Nephron progenitor cell (in vitro differentiated cells): ENCODE results near the gene RBM45.
"Not testable (repeated sequence)": the region's sequence is repeated elsewhere in the genome, so short reads cannot be mapped to it uniquely, and the experiment has no call there.

Experiments used
- DNase-seq: peaks from one replicate; pipeline ENCODE4 v3.0.0; 2021
- H3K27ac Mint-ChIP-seq: 2 replicates; pipeline ENCODE4 v1.8.0; 2021; ENCODE audit warnings: mild to moderate bottlenecking, moderate library complexity, mixed read lengths
- H3K27me3 Mint-ChIP-seq: 2 replicates; pipeline ENCODE4 v1.8.0; 2021; ENCODE audit warnings: mild to moderate bottlenecking, low read depth, mixed read lengths; ENCODE audit not compliant: poor library complexity
- H3K36me3 Mint-ChIP-seq: 2 replicates; pipeline ENCODE4 v1.8.0; 2021; ENCODE audit warnings: low read depth, mixed read lengths
- H3K4me1 Mint-ChIP-seq: 2 replicates; pipeline ENCODE4 v1.8.0; 2021; ENCODE audit warnings: mixed read lengths
- H3K4me3 Mint-ChIP-seq: 2 replicates; pipeline ENCODE4 v1.8.0; 2021; ENCODE audit warnings: mild to moderate bottlenecking, moderate library complexity, mixed read lengths
- H3K9me3 Mint-ChIP-seq: 2 replicates; pipeline ENCODE4 v1.8.0; 2021; ENCODE audit warnings: mild to moderate bottlenecking, moderate library complexity, mixed read lengths
- CTCF ChIP-seq: fragments of 200-600 bp; sonication (generic); IDR thresholded peaks from 2 replicates; pipeline ENCODE4 v1.5.0; 2021; ENCODE audit warnings: antibody characterized with exemption

Gene RBM45

GRCh38 chr2:178076130-178076529 is 36.1 kb upstream of the RBM45 start:
- H3K4me1 Mint-ChIP-seq = peaks cover 14% of the 10 kb centered on the region
- TF ChIP-seq CTCF = no peak
- H3K9me3 Mint-ChIP-seq = peaks cover 5% of the 10 kb centered on the region
- no peak overlapping the region for H3K4me3 Mint-ChIP-seq
- no peak overlapping the region for H3K27ac Mint-ChIP-seq
- peaks cover 36% of the 10 kb centered on the region for H3K27me3 Mint-ChIP-seq
- no peak for DNase-seq
- no peaks in the 10 kb centered on the region for H3K36me3 Mint-ChIP-seq

GRCh38 chr2:178079279-178079678 is 33.0 kb upstream of the RBM45 start:
- DNase-seq, H3K4me1 Mint-ChIP-seq, H3K36me3 Mint-ChIP-seq, H3K4me3 Mint-ChIP-seq, H3K27ac Mint-ChIP-seq, H3K9me3 Mint-ChIP-seq: not testable (repeated sequence)
- peaks cover 12% of the 10 kb centered on the region for H3K27me3 Mint-ChIP-seq

DNA sequence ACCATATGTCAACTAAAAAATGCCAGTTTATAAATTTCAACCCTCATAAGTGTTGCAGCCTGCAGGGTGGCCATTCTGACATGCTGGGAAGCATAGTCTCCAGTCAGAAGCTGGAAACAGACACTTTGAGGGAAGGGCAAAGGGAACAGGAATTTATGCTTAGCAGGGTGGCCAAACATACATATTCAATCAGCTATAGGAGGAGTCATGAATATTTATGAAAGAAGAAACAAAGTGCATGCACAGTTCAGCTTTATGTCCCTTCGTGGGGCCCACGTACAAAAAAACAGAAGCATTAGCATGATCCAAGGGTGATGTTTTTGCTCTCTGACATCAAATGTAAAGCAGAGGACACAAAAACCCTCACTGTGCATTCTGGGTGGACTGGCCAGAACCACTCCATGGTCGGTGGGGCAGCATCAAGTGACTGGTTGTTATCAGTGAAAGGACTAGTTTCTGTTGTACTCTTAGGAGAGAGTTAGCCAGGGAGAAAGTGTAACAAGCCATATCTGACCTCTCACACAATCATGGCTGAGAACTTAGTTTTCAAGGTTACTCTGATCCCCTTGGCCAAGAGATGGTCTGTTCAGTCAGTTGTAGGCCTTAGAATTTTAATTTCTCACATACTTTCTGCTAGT is 29.7 kb upstream of the RBM45 start:
- peaks cover 4% of the 10 kb centered on the region for H3K27me3 Mint-ChIP-seq
- peaks cover 5% of the 10 kb centered on the region for H3K9me3 Mint-ChIP-seq
- H3K4me1 Mint-ChIP-seq = no peaks in the 10 kb centered on the region
- DNase-seq = no peak
- no peak for TF ChIP-seq CTCF
- no peak overlapping the region for H3K27ac Mint-ChIP-seq
- no peak overlapping the region for H3K4me3 Mint-ChIP-seq
- H3K36me3 Mint-ChIP-seq = no peaks in the 10 kb centered on the region

- Mint-ChIP-seq H3K27me3 (peaks cover 4% of the 10 kb centered on the region), H3K4me3 (no peak overlapping the region), H3K36me3 (no peaks in the 10 kb centered on the region), H3K4me1 (peaks cover 6% of the 10 kb centered on the region), H3K27ac (no peak overlapping the region), H3K9me3 (peaks cover 5% of the 10 kb centered on the region)
- no peak for DNase-seq
- TF ChIP-seq CTCF = no peak
Measured at GRCh38 chr2:178084273-178084672, 28.0 kb upstream of the RBM45 start.

DNA sequence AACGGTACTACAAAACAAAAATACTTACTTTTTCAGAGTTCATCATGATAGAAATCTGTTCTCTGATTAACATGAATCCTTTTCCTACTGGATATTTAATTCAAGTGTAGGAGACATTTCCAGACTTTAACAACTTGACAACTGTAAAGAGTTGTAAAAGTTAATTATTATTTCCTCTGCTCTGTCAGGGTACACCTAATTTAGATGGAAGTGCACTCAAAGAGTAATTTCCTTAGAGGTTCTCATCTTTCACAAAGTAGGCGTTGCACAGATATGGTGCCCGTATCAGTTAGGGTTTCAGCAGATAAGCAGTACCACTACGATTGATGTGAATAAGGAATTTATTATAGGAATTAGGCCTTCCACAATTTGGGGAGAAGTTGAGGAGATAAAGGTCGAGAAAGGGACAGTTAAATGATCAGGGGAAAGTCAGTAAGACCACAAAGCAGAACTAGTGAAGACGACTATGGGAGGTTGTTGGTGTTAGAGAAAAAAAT is 23.4 kb upstream of the RBM45 start:
- TF ChIP-seq CTCF = no peak
- no peak overlapping the region for H3K27ac Mint-ChIP-seq
- no peaks in the 10 kb centered on the region for H3K36me3 Mint-ChIP-seq
- H3K9me3 Mint-ChIP-seq = no peaks in the 10 kb centered on the region
- H3K4me1 Mint-ChIP-seq = peaks cover 7% of the 10 kb centered on the region
- no peak overlapping the region for H3K4me3 Mint-ChIP-seq
- no peak for DNase-seq
- peaks cover 7% of the 10 kb centered on the region for H3K27me3 Mint-ChIP-seq

- Mint-ChIP-seq H3K27me3 (peaks cover 6% of the 10 kb centered on the region), H3K36me3 (no peaks in the 10 kb centered on the region), H3K4me1 (peaks cover 7% of the 10 kb centered on the region), H3K9me3 (peaks cover 32% of the 10 kb centered on the region), H3K27ac (no peak overlapping the region), H3K4me3 (no peak overlapping the region)
- DNase-seq = no peak
- TF ChIP-seq CTCF = no peak
Measured at GRCh38 chr2:178093471-178093870, 18.8 kb upstream of the RBM45 start.
